HG02642 (cell line): ENCODE data around the gene TRMT2B.
A peak's percentile ranks its signal among the peaks of the same experiment; 100 is the strongest.
"Not testable (repeated sequence)": the region's sequence is repeated elsewhere in the genome, so short reads cannot be mapped to it uniquely, and the experiment has no call there.

Experiments
- ATAC-seq: cut with Tn5 transposase; IDR thresholded peaks from one replicate; pipeline ENCODE4 v1.9.1; 2021; ENCODE audit warnings: mild to moderate bottlenecking; ENCODE audit not compliant: unreplicated experiment, poor library complexity

Gene TRMT2B

GRCh38 chrX:101012031-101012430 lies 39.9 kb downstream of the TRMT2B start:
- not testable (repeated sequence) for ATAC-seq

GRCh38 chrX:101009090-101009489 lies 42.8 kb downstream of the TRMT2B start:
- no peak for ATAC-seq

- no peak for ATAC-seq
Measured at GRCh38 chrX:100999451-100999850, 52.5 kb downstream of the TRMT2B start.

GRCh38 chrX:100995469-100995868 lies 56.4 kb downstream of the TRMT2B start:
- no peak for ATAC-seq

- ATAC-seq, result peak; percentile 80
Measured at GRCh38 chrX:100994352-100995281, 57.3 kb downstream of the TRMT2B start.

GRCh38 chrX:100990139-100990538 lies 61.8 kb downstream of the TRMT2B start:
- no peak for ATAC-seq

GRCh38 chrX:100984818-100985217 lies 67.1 kb downstream of the TRMT2B start:
- no peak for ATAC-seq

GRCh38 chrX:100981498-100981845 lies 70.4 kb downstream of the TRMT2B start:
- ATAC-seq, result not testable (repeated sequence)

GRCh38 chrX:100980608-100981497 lies 71.1 kb downstream of the TRMT2B start:
- no peak for ATAC-seq

- no peak for ATAC-seq
Measured at GRCh38 chrX:100979881-100980607, 71.9 kb downstream of the TRMT2B start.

GRCh38 chrX:100976211-100976610 lies 75.7 kb downstream of the TRMT2B start:
- no peak for ATAC-seq

GRCh38 chrX:100975212-100975611 lies 76.7 kb downstream of the TRMT2B start:
- ATAC-seq, result no peak

GRCh38 chrX:100973411-100973810 lies 78.5 kb downstream of the TRMT2B start:
- ATAC-seq, result no peak

- no peak for ATAC-seq
Measured at GRCh38 chrX:100969936-100970335, 82.0 kb downstream of the TRMT2B start.

- ATAC-seq, result no peak
Measured at GRCh38 chrX:100969408-100969807, 82.5 kb downstream of the TRMT2B start, which contains the start of gene ARL13A. Gene ARL13A (plus strand): TSS chrX:100969708. CDS start chrX:100973690, 3,982 bp downstream.

GRCh38 chrX:100964362-100964761 lies 87.5 kb downstream of the TRMT2B start:
- no peak for ATAC-seq

GRCh38 chrX:100962811-100963210 lies 89.1 kb downstream of the TRMT2B start:
- no peak for ATAC-seq
